HG02870 (cell line): ENCODE data around the gene XPC.

Experiments used
- ATAC-seq: cut with Tn5 transposase; IDR thresholded peaks from one replicate; pipeline ENCODE4 v1.9.1; 2021; ENCODE audit warnings: mild to moderate bottlenecking, moderate library complexity; ENCODE audit not compliant: unreplicated experiment

The XPC gene

DNA sequence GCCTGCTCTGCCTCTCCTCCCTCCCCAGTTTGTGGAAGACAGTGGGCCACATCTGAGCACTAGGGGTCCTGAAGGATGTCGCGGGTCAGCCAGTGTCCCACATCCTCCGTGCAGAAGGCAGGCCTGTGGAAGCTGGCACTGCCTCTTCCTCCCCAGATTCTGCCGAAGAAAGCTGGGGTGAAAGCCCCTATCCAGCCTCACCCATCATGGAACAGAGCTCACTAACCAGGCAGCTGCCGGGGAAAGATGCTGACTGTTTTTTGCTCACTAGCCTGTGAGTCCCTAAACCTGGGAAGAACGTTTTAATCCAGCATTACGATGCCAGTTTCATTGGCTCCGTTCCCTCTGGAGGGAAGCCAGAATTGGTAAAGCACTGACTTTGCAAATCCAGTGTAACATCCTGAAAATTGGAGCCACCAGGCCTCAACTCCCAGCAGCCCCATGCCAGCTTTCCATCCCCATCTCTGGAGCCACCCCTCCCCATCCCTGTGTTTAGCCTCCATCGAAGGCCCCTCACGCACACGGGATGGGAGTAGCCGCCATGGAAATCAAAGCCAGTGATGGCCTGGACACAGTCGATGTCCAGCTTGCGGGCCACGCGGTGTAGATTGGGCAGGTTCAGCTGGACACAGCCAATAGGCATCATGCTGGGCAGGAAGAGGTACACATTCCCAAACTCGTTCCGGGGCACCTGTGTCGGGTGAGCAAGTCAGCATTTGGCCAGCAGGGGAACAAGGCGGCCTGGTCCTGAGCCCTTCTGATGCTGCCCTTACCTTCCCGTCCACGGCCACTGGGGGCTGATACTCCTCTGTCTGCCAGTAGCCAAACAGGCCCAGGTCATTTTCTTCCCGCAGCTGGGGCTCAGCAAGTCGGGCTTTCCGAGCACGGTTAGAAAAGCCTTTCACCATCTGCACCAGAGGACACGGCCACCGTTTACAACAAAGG, 30.1 kb downstream of the XPC start:
- no peak for ATAC-seq

DNA sequence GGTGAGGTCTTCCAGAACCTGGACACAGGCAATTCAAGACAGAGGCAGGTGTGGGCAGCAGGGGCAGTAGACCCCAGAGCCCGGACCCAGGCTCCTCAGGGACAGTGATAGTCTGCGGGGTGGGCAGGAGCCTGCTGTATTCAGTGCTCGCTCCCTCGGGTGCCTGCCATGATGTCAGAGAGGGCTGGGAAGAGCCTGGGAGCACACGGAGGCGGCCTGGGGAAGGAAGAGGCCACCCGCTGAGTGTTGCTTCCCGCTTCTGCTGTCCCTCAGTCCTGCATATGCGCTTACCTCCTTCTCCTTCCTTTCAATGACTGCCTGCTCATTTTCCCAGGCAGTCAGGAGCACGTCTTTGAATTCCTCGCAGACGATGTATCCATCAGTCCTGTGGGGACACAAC, 30.8 kb downstream of the XPC start:
- no peak for ATAC-seq

DNA sequence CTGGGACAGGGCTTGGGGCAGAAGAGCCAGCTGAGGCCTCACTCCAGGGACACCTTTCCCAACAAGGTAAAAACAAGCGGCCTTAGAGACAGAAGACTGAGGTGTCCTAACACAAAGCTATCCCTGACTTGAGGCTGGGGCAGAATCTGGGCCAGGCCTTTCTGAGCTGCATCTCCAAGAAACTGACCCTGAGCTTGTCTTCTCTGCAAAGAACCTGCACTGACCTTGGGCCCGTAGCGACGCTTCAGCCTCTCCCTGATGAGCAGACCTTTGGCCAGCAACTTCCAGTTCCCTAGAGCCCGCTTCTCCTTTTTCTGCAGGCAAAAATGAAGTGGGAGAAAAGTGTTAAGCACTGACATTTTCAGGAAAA, 31.4 kb downstream of the XPC start:
- ATAC-seq, result no peak

DNA sequence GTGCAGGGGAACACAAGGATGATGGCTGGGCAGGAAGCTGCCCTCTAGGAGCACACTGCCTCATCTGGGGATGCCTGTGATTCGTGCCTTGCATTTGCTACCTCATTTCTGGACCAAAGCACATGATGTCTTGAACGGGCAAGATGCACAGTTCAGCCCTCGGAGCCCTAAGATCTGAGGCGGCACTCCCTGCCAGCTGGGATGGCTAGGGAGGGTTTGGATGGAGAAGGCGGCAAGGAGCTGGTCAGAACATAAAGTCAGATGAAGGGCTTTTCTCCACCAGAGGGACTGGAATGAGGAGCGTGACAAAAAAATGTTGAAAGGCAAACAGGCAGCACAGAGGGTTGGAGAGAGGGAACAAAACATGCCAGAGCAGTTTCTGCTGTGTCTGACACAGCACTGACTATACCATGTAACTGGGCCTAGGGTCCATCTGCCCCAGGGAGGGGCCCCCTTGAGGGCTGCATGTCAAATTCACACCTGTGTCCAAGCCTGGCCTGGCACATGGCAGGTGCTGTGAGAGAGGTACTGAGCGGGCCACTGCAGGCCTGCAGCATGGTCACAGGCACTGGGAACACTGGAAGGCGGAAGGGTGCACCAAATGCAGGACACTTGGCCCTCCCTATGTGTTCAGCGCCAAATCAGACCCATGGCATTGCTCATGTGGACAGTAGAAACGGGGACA, 31.9 kb downstream of the XPC start:
- no peak for ATAC-seq

DNA sequence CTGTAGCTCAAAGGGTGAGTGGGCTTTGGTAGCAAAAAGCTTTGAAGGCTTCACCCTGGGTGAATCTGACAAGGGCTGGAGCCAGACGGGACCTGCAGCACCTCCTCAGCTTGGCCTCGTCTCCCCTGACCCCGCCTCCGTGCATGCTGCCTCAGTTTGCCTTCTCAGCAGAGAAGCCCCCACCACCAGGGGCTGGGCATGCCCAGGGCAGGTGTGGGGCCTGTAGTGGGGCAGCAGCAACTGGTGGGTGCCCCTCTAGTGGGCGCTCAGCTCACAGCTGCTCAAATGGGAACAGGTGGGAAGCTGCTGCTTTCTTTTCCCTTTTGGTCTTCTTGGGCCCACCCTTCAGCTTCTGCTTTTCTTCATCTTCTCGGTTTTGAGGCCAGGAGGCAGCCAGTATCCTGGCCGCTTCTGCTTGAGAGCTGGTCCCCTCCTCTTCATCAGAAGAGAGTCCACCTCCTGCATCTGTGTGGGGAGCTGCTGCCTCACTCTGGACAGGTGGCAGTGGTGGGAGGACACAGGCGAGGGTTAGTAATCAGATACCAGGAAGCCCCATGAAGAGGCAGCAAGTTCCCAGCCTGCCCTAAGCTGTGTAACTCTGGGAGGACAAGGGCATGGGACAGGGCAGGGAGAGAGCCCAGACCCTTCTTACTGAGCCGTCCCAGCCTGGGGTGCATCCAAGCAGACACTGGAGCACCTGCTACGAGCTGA, 32.6 kb downstream of the XPC start:
- no peak for ATAC-seq

DNA sequence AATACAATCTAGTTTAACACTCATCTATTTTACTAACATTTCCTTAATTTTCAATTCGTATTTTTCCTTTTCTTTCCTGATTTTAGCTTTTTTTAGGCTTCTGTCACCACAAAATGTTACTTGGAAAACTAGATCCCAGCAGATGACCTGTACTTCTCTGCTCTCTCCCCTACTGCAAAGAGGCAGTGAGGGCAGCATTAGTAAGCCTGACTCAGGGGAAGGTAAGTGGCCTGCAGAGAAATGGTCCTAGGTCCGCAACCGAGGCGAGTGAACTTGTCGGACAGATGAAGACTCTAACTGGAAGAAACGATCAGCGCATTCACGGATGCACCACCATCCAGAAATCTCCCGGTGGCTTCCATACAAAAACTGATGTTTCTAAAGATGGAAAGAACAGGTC, 33.2 kb downstream of the XPC start:
- no peak for ATAC-seq

DNA sequence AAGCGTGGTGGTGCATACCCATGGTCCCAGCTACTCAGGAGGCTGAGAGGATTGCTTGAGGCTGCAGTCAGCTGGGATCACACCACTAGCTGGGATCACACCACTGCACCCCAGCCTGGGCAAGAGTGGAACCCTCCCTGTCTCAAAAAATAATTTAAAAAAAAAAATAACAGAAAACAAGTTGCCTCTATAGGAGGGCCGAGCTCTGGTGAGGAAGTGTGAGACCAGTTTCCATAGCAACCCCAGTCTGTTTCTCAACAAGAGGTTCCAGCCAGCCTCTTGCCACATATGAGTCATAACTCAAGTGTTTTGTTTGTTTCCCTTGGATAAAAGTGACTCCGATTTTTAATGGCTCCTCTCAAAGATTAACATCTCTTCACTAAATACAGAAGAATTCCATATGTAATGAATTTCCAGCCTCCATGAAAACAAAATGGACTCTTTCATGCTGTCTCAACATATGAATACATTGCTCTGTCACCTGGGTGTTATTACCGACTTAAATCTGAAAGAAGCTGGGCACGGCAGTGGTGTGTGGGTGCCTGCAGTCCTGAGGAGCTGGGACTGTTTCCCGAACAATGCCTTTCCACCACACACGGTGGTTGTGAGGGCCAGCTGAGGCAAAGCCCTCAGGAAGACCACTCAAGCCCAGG, 33.9 kb downstream of the XPC start:
- ATAC-seq, result peak; percentile 98

DNA sequence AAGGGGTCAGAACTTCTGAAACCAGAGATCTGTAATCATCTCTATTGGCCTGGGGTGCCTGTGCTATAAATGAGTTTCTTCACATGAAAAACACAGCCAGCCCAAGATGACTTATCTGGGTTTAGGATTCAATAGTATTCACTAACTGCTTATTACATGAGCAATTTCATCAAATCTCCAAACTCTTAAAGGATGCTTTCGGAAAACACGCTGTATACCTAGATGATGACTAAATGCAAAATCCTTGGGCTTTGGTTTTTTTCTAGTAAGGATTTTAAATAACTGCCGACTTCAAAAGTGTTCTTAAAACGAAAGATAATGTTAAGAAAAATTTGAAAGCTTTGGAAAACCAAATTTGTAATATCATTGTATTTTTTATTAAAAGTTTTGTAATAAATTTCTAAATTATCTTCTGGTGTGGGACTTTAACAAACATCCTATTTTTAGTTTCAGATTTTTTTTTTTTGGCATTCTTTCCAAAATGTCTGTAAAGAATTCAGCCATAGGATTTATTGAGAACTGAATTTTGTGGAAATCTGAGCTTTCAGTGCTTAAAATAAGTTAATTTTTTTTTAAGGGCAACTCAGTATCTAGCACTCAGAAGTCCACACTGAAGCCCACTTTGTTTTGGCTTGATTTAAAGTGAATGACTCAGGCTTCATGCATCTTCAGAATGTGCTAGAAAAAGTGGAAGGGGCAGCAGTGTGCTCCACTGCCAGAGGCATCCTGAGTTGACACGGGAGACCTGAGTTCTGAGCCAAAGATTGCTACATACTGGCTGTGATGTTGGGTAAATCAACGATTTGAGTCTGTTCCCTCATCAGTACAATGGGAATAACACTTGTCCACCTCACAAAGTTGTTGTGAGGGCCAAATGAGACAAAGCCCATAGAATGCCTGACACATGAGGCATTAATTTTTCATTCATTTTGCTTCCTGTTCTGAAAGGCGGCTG, 34.9 kb downstream of the XPC start:
- no peak for ATAC-seq

DNA sequence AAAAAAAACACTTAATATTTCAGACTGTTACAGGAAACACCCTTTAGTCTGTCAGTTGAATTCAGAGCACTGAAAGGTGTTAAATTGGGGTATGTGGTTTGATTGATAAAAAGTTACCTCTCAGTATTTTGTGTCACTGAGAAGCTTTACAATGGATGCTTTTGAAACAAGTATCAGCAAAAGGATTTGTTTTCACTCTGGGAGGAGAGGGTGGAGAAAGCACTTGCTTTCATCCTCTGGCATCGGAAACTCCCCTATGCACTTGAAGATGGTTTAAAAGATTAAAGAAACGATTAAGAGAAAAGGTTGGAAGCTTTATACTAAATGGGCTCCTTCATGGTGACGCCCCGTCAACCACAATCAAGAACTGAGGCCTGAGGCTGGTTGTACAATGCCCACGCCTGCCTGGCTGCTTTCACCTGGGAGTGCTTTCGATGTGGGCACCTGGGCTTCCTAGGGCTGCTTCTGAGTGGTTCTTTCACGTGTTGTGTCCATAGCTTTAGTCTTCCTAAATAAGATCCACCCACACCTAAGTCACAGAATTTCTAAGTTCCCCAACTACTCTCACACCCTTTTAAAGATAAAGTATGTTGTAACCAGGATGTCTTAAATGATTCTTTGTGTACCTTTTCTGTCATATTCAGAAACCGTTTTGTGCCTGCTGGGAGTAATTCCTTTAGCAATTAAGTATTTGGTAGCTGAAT, 35.7 kb downstream of the XPC start:
- no peak for ATAC-seq

DNA sequence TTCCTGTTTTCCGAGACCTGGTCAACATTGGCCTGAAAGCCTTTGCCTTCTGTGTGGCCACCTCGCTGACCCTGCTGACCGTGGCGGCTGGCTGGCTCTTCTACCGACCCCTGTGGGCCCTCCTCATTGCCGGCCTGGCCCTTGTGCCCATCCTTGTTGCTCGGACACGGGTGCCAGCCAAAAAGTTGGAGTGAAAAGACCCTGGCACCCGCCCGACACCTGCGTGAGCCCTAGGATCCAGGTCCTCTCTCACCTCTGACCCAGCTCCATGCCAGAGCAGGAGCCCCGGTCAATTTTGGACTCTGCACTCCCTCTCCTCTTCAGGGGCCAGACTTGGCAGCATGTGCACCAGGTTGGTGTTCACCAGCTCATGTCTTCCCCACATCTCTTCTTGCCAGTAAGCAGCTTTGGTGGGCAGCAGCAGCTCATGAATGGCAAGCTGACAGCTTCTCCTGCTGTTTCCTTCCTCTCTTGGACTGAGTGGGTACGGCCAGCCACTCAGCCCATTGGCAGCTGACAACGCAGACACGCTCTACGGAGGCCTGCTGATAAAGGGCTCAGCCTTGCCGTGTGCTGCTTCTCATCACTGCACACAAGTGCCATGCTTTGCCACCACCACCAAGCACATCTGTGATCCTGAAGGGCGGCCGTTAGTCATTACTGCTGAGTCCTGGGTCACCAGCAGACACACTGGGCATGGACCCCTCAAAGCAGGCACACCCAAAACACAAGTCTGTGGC, 36.6 kb downstream of the XPC start:
- ATAC-seq, result no peak

DNA sequence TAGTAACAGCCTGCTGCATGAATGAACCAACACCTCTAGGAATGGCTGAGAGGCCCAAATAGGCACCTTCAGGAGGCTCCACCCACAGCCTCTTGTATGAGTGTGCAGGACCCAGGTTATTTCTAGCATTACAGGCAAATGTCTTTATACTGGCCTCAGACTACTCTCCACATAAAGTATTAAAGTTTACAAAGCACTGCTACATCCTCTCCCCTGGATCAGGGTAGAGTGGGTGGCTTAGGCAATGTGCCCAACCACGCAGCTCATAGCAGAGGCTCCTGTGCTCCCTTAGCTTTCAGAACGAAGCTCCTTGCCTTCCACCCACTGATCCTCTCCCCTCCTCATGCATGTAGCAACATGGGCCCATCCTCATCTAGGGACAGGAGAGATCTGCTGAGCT, 37.3 kb downstream of the XPC start:
- no peak for ATAC-seq

DNA sequence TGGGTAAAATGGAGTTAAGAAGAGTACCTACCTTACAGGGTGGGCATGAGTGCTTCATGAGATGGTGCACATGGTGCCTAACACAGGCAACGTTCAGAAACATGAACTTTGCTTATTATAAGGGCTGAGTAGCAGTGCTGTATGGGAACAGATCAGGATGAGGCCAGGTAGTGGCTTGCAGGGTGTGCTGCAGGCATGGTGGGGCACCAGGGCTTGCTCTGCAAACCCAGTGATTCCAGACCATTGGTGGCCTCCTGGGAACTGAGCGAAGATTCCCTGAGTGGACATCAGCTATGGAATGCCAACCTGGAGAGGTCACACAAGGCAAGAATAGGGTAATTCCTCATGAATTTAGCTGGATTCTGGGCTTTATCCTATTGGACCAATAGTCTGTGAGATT, 37.7 kb downstream of the XPC start:
- ATAC-seq, result no peak

DNA sequence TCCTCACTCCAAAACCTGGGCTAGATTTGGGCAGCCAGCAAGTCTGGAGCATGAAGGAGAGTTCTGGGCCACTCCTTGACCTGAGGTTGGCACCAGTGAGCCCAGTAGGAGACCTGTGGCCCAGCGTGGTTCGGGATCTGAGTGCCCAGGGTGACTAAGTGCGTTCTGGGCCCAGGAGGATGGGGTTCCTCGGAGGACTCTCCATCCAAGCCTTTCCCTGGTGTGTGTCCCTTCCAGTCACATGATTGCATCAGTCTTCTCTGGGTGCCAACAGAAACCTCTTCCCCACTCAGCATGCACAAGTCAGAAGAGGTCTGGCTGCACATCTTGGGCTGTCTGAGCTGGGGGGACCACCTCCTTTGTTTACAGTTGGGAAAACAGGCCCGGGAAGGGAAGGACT, 38.6 kb downstream of the XPC start:
- no peak for ATAC-seq

DNA sequence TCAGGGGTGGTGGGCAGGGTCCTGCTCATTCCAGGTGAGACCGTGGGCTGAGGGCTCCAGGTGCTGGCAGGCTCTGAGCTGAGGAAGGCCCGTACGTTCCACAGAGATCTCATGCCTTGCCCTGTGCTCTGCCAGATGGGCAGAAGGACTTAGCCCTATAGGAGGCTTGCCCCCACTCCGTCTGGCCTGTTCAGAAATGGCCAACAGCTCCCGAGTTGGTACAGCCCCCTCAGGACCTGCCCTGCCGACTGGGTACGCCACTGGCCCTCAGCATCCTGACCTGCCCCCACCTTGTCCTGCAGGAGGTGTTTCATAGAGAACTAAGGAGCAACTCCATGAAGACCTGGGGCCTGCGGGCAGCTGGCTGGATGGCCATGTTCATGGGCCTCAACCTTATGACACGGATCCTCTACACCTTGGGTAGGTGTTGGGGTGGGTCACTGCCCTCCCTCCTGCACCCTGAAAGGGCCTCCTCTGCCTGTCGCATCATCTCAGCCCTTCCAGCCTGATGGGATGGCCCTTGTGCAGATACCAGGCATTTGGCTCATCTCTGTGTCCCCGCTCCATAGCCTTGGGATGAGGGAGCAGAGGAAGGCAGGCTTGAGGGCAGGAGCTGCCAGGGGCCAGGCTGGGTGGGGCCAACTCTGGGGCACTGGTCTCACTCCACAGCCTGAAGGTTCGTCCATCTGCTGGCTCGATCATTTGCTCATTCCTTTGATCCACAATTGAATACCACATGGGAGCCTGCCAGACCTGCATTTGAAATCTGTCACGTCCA, 39.3 kb downstream of the XPC start:
- no peak for ATAC-seq

DNA sequence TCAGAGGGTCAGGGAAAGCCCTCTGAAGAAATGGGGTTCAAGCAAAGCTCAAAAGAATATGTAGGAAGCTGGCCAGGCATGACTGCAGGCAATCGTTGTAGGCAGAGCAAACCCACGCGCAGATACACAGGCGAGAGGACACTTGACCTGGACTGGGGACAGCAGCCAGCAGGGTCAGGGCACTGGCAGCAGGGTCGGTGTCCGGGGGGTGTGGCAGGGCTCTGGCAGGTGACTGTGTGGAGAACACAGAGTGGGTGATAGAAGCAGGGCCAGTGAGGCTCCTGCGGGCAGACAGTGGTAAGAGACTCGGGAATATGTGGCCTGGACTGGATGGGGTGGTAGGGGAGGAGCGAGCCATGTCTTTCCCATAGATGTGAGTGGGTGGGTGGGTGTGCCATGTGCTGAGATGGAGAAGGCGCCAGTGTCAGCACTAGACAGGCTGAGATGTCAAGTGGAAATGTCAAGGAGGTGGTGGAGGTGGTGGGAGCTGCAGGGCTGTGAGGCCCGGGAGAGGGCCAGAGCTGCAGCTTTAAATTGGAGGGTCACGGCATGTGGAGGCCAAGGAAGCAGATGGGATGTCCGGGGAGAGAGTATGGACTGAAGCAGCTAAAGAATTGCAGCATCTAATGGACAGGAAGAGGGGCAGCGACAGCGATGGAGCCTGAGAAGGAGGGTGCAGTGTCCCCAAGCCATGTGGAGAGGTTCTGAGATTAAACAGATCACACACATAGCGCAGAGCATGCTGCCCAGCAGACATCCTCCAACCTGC, 40.1 kb downstream of the XPC start:
- ATAC-seq, result no peak

DNA sequence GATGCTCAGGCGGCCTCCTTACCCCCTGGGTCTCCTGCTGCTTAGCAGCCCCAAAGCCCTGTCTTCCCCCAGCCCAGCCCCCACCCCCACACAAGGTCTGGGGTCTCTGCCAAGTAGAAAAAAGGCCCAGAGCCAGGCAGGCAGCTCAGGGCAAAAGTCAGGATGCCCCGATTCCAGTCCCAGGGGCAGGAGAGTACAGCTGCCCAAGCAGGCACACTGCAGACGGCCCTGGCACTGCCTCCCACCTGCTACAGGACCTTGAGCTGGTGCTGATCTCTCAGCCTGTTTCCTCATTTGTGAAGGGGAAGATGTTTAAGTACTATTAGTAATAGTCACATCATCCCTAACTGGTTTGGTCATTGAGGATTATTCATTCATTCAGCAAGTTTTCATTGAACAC, 41.0 kb downstream of the XPC start:
- ATAC-seq, result no peak

DNA sequence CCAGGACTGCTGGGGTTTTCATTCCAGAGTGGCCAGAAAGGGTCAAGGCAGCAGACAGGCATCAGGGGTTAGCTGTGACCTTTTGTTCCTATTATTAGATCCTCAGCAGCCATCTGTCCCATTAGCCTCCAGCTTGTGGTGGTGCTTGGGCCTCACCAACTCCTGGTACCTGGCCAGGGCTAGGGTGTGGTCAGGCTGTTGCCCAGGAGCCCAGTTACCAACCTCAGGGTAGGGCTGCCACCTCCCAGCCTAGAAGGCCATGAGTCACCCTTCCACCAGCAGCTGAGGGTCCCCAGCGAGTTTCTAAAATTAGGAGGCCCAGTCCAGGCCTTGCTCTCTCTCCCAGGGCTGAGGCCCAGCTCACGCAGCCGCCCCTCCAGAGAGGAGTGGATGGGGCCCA, 41.4 kb downstream of the XPC start:
- ATAC-seq, result no peak
